NB4 (cell line): Measurements from ENCODE around the gene EGLN2.

ENCODE experiments used
- MYC ChIP-seq: IDR thresholded peaks from 2 replicates; pipeline ENCODE4 v1.6.1; 2011; ENCODE audit warnings: low read depth, low read length
- POLR2A ChIP-seq: IDR thresholded peaks from 2 replicates; pipeline ENCODE4 v1.6.1; 2011; ENCODE audit warnings: mild to moderate bottlenecking; ENCODE audit not compliant: insufficient read length; ENCODE audit errors: extremely low read depth
- TF ChIP-seq, protein P1 (sequence below): IDR thresholded peaks from one replicate; pipeline ENCODE4 v1.5.1; 2012; ENCODE audit warnings: low read depth, low read length
- TF ChIP-seq, protein P2 (sequence below): IDR thresholded peaks from 2 replicates; pipeline ENCODE4 v1.6.1; 2011; ENCODE audit warnings: low read depth, low read length

DNA sequence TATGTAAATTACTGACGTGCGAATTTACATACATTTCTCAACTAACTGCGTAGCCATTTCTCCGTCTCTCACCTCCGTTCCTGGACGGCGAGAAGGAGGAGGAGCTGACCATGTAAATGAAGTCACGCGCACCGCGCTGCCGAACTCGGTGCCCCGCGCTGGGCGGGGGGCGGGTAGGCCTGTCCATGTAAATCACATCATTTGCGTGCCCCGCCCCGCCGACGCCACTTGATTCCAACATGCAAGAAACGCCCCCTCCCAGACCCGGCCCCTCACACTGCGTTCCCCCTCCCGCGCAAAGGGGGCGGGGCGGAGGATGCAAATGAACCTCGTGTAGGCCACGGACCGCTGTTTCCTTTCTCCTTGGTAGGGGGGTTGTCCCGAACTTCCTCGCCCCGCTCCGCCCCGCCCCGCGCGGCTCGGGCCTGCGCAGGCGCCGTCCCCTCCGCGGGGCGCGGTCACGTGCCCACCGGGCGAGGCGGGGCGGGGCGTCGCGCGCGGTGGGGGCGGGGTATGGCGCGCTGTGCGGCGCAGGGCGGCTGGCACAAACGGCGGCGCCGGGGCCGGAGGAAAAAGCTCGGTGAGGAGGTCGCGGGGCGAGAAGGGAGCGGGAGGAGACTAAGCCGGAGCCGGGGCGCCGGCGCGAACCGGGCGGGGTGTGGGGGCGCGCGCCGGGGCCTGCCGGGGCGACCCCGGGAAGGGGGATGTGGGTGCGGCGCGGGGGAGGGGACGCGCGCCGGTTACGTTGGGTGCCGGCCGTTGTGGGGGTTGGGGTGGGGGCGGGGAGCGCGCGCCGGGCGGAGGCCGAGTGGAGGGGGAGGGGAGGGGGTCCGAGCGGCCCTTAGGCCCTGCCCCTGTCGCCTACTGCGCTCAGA lies at the start of gene EGLN2:
- TF ChIP-seq POLR2A: peak; percentile 27
- TF ChIP-seq MYC: peak; percentile 65; the same call in 1 of the 2 replicates
- TF ChIP-seq, protein P1, sequence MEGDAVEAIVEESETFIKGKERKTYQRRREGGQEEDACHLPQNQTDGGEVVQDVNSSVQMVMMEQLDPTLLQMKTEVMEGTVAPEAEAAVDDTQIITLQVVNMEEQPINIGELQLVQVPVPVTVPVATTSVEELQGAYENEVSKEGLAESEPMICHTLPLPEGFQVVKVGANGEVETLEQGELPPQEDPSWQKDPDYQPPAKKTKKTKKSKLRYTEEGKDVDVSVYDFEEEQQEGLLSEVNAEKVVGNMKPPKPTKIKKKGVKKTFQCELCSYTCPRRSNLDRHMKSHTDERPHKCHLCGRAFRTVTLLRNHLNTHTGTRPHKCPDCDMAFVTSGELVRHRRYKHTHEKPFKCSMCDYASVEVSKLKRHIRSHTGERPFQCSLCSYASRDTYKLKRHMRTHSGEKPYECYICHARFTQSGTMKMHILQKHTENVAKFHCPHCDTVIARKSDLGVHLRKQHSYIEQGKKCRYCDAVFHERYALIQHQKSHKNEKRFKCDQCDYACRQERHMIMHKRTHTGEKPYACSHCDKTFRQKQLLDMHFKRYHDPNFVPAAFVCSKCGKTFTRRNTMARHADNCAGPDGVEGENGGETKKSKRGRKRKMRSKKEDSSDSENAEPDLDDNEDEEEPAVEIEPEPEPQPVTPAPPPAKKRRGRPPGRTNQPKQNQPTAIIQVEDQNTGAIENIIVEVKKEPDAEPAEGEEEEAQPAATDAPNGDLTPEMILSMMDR: no peak
- TF ChIP-seq, protein P2, sequence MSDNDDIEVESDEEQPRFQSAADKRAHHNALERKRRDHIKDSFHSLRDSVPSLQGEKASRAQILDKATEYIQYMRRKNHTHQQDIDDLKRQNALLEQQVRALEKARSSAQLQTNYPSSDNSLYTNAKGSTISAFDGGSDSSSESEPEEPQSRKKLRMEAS: peak; percentile 47; the same call in 1 of the 2 replicates
